Fibroblast of mammary gland (primary cell): Measurements from ENCODE around the gene RBP4.

Experiments used
- DNase-seq: peaks from one replicate; pipeline ENCODE4 v3.0.0-alpha.2; 2010; ENCODE audit warnings: low read depth
- H3K4me3 ChIP-seq: 2 replicates; pipeline ENCODE4 v1.5.1; 2011; ENCODE audit warnings: low read depth, mild to moderate bottlenecking, low read length, moderate library complexity; ENCODE audit not compliant: control insufficient read depth
- TF ChIP-seq, protein P1 (sequence below): conservative IDR thresholded peaks from 2 replicates; pipeline ENCODE4 v1.5.1; 2011; ENCODE audit warnings: low read depth, low read length, inconsistent platforms; ENCODE audit not compliant: control insufficient read depth, insufficient read depth

The RBP4 gene

DNA sequence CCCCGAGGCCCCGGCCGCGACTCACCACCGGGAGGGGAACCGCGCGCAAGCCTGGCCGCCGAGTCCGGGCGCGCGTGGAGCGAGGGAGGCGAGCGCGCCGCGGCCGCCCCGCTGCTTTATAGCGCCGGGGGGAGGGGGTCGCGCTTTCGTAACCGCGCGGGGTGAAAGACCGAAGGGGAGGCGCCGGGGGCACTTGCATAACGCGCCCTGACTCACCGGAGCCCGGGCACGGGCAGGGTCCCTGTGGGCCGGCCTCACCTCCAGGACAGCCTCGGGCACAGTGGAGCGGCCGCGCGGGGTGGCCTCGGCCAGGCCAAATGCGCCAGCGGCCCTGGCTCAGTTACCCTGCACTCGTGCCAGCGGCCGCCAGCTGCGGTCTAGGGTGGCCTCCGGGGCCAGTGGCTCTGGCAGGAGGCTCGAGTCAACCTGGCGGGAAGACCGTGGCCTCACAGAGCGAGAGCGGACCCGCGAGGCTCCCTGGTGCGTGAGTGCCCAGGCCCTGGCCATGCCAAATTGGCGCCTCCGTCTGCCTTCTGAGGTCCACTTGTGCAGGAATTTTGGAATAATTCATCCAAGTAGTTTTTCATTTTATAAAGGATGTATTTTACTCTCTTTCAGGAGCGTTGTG is at the start of gene RBP4:
TSS of gene RBP4 (minus strand) at position 90 of the 628 bp plus-strand sequence. CDS start 207 bp downstream, outside the sequence.
- TF ChIP-seq, protein P1, sequence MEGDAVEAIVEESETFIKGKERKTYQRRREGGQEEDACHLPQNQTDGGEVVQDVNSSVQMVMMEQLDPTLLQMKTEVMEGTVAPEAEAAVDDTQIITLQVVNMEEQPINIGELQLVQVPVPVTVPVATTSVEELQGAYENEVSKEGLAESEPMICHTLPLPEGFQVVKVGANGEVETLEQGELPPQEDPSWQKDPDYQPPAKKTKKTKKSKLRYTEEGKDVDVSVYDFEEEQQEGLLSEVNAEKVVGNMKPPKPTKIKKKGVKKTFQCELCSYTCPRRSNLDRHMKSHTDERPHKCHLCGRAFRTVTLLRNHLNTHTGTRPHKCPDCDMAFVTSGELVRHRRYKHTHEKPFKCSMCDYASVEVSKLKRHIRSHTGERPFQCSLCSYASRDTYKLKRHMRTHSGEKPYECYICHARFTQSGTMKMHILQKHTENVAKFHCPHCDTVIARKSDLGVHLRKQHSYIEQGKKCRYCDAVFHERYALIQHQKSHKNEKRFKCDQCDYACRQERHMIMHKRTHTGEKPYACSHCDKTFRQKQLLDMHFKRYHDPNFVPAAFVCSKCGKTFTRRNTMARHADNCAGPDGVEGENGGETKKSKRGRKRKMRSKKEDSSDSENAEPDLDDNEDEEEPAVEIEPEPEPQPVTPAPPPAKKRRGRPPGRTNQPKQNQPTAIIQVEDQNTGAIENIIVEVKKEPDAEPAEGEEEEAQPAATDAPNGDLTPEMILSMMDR: no peak
- no peak for DNase-seq
- H3K4me3 ChIP-seq: no peak within 1 kb of the TSS

DNA sequence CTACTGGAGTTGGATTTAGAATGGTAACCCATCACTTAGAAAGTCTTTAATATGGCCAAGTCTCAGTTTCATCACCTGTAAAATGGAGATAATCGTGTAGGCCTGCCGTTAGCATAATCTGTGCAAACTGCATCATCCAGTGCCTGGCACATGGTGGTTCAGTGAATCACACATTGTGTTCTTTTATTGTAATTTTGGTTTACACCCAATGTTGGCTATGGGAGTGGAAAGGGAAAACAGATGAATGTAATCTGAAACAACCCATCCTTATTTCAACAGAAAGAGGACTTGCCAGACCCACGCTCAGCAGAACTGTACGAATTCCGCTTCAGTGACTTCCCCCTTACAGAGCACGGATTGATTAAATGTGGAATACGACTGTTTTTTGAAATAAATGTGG is 38.8 kb upstream of the RBP4 start:
- TF ChIP-seq, protein P1: no peak

DNA sequence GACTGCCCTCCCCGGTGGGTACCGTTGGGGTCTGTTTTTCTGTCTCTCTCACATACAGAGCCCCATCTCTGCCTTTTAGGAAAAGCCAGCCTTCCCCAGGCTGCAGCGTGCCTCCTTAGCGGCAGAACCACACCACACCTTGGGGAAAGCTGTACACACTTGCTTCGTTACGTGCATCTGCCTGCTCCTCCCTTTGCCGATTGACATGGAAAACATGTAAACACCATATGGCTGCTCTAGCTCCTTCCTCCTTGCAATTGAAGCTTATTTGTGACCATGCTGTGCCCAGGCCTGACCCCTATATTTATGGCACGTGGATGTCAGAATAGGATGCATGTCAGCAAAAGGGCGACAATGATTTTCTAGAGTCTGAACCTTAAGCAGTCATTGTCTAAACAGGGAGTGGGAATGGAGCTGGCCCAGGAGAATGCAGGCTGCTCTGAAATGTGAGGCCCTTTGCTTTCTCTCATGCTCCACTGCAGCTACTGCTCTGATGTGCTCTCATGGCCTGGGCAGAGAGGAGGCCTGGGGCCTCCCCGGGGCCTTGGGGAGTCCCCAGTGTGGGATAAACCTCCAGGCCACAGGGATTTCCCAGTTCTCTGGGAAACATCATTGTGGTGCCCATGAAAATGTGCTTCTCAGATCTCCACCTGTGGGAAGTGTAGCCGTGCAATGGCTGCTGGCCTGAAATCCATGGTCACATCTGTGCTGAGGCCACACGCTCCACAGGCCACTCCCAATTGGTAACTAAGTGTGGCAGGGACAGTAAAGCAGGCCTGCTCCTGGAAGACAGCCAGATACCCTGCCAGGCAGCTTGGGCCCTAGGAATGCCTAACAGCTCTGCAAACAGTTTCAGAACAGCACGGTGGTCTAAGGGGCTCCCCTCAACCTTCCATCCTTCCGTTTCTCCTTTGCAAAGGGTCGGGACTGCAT is 29.9 kb upstream of the RBP4 start:
- DNase-seq: no peak
- TF ChIP-seq, protein P1: no peak
- no peak overlapping the region for H3K4me3 ChIP-seq

More for the DNA sequence above, 38.8 kb upstream of the RBP4 start:
- DNase-seq: no peak
- H3K4me3 ChIP-seq: no peak overlapping the region

DNA sequence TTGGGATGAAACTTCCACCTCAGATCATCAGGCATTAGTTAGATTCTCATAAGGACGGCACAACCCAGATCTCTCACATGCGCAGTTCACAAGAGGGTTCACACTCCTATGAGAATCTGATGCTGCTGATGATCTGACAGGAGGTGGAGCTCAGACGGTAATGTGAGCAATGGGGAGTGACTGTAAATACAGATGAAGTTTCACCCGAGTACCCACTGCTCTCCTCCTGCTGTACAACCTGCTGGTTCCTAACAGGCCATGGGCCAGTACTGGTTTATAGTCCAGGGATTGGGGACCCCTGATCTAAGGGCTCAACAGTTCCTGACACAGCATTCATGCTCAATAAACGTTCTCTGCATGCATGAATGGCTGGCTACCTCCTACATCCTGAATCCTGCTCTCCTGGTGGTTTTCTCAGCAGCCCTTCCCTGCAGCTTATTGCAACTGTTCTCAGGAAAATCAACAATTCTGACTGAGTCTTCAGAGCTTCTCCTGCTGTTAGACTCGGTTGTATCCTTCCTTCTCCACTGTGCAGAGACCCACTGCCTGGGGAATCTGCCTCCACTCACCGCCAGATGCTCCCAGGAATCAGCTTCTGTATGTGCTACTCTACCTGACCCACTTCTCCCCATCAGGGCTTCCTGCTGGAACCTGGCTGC is 28.7 kb upstream of the RBP4 start:
- DNase-seq: no peak
- TF ChIP-seq, protein P1: no peak
- H3K4me3 ChIP-seq: no peak overlapping the region

DNA sequence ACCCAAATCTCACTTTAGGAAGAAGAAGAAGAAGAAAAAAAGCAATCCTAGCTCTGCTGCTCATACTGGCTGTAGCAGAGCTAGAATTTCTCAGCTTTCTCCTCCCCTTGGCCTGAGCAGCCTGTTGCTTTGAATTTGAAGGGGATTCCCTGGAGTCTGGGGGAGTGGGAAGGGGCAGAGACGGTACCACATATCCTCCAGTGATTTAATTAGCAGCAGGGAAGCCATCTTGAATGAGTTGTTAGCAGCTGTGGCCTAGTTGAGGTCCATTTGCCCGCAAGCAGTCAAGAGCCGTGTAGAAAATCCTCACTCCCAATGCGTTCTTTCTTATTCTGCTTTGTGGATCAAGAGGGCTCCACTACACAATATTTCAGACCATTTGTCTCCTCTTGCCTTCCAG is 27.8 kb upstream of the RBP4 start:
- H3K4me3 ChIP-seq: no peak overlapping the region
- no peak for DNase-seq

DNA sequence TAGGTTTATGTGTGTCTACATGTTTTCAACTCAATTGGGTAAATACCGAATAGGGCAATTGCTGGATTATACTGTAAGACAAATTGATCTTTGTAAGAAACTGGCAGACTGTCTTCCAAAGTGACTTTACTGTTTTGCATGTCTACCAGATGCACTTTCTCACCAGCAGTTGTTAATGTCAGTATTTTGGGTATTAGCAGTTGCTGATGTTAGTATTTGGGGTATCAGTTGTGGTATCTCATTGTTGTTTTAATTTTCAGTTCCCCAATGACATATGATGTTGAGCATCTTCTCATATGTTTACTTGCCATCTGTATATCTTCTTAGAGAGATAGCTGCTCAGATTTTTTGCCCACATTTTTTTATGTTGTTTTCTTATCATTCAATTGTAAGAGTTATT is 21.9 kb upstream of the RBP4 start:
- TF ChIP-seq, protein P1: no peak
- DNase-seq: no peak
- H3K4me3 ChIP-seq: no peak overlapping the region

More for the DNA sequence above, 27.8 kb upstream of the RBP4 start:
- TF ChIP-seq, protein P1: no peak
